GM23248 (cell line): Measurements from ENCODE around the gene SPPL3. TPM values are rescaled to one million over a fixed set of nuclear protein-coding genes. Genes with fewer than 3 reads are reported as not detected.
A peak's percentile ranks its signal among the peaks of the same experiment; 100 is the strongest.

Source experiments
- DNase-seq: peaks from one replicate; pipeline ENCODE4 v3.0.0-alpha.2; 2015
- H2AFZ ChIP-seq: fragments of 200-600 bp; sonication (generic); 2 replicates; pipeline ENCODE4 v1.6.1; 2016; ENCODE audit warnings: antibody characterized with exemption
- H3F3A ChIP-seq: fragments of 200-600 bp; sonication (generic); 2 replicates; pipeline ENCODE4 v1.6.1; 2016; ENCODE audit warnings: mild to moderate bottlenecking, antibody characterized with exemption, mixed run types; ENCODE audit not compliant: insufficient read depth
- H3K27ac ChIP-seq: fragments of 200-600 bp; sonication (generic); 2 replicates; pipeline ENCODE4 v1.5.1; 2016; ENCODE audit warnings: mild to moderate bottlenecking
- H3K27me3 ChIP-seq: fragments of 200-600 bp; sonication (generic); replicated peaks from 2 replicates; pipeline ENCODE4 v1.6.1; 2016; ENCODE audit warnings: mild to moderate bottlenecking; ENCODE audit not compliant: insufficient read depth
- H3K36me3 ChIP-seq: fragments of 200-600 bp; sonication (generic); 2 replicates; pipeline ENCODE4 v1.6.1; 2016; ENCODE audit warnings: low read depth, mild to moderate bottlenecking
- H3K4me1 ChIP-seq: fragments of 200-600 bp; sonication (generic); 2 replicates; pipeline ENCODE4 v1.6.1; 2016; ENCODE audit warnings: mild to moderate bottlenecking; ENCODE audit not compliant: insufficient read depth
- H3K4me2 ChIP-seq: fragments of 200-600 bp; sonication (generic); one replicate; pipeline ENCODE4 v1.6.1; 2016; ENCODE audit warnings: mild to moderate bottlenecking; ENCODE audit not compliant: unreplicated experiment
- H3K4me3 ChIP-seq: fragments of 200-600 bp; sonication (generic); 2 replicates; pipeline ENCODE4 v1.5.1; 2016; ENCODE audit warnings: mild to moderate bottlenecking
- H3K79me2 ChIP-seq: fragments of 200-600 bp; sonication (generic); 2 replicates; pipeline ENCODE4 v1.6.1; 2016; ENCODE audit warnings: mild to moderate bottlenecking; ENCODE audit not compliant: insufficient read depth
- H3K9ac ChIP-seq: fragments of 200-600 bp; sonication (generic); 2 replicates; pipeline ENCODE4 v1.6.1; 2016; ENCODE audit warnings: mild to moderate bottlenecking
- H3K9me2 ChIP-seq: fragments of 200-600 bp; sonication (generic); 2 replicates; pipeline ENCODE4 v1.6.1; 2016; ENCODE audit warnings: mixed run types, mild to moderate bottlenecking, moderate library complexity; ENCODE audit not compliant: insufficient read depth
- H3K9me3 ChIP-seq: fragments of 200-600 bp; sonication (generic); one replicate; pipeline ENCODE4 v1.6.1; 2017; ENCODE audit warnings: low read depth
- H4K20me1 ChIP-seq: fragments of 200-600 bp; sonication (generic); 2 replicates; pipeline ENCODE4 v1.6.0; 2016; ENCODE audit not compliant: insufficient read depth
- EZH2 ChIP-seq: fragments of 200-600 bp; sonication (generic); IDR thresholded peaks from 2 replicates; pipeline ENCODE4 v1.6.1; 2018; ENCODE audit warnings: antibody characterized with exemption, mild to moderate bottlenecking; ENCODE audit not compliant: insufficient read depth, poor library complexity, severe bottlenecking
- EZH2phosphoT487 ChIP-seq: fragments of 200-600 bp; sonication (generic); IDR thresholded peaks from 2 replicates; pipeline ENCODE4 v1.6.1; 2018; ENCODE audit warnings: antibody characterized with exemption, moderate library complexity, mild to moderate bottlenecking, low read depth; ENCODE audit not compliant: insufficient read depth
- WGBS, 2 experiments: methylation state at CpG; one replicate each; pipeline ENCODE4 v1.1.6; 2015 to 2017; ENCODE audit warnings: low lambda C conversion rate in 2 of 2, low coverage in 1 of 2; ENCODE audit errors: missing lambda C conversion rate in 2 of 2; 5-methylcytosine and 5-hydroxymethylcytosine counted together
- in situ Hi-C: fragments of 300-500 bp; cut with MboI; formaldehyde crosslinking; loops from 2 replicates; pipeline ENCODE4 v1.15.0; 2020
- polyA plus RNA-seq: library from polyadenylated mRNA; unstranded; fragments of >200 nt; fragmentation: Nextera tagmentation; extraction: Ambion mirVana; gene quantifications from 2 replicates; pipeline ENCODE4 v1.2.1, GENCODE V29; 2016
- total RNA-seq: library from RNA; depleted of rRNA; stranded (reverse); fragments of >200 nt; shearing (Covaris generic); gene quantifications from 2 replicates; pipeline ENCODE4 v1.2.3, GENCODE V29; 2014

Gene SPPL3
- total and polyA plus RNA-seq, 2 experiments from 2014 or later = 8.1 to 24.8 TPM

- TF ChIP-seq EZH2 (no peak), EZH2phosphoT487 (no peak)
- WGBS, 2 experiments = 87 to 97% methylated on average over 3 of the region's 3 CpGs
Observed at GRCh38 chr12:120787889-120788288, 116.3 kb downstream of the SPPL3 start.

GRCh38 chr12:120784804-120785203 lies 119.4 kb downstream of the SPPL3 start:
- no peaks in the 10 kb centered on the region for H3K27me3 ChIP-seq
- H3K4me2 ChIP-seq = no peak overlapping the region
- no peaks in the 10 kb centered on the region for H4K20me1 ChIP-seq
- H3K4me1 ChIP-seq = peaks cover 13% of the 10 kb centered on the region
- H3K4me3 ChIP-seq = no peak overlapping the region
- TF ChIP-seq EZH2phosphoT487 = no peak
- in situ Hi-C loops = no loop called here
- 82 to 88% methylated on average over 3 of the region's 3 CpGs for WGBS, 2 experiments
- H3K36me3 ChIP-seq = peaks cover 16% of the 10 kb centered on the region; the same call in 1 of the 2 replicates
- H3K9ac ChIP-seq = no peak overlapping the region
- no peaks in the 10 kb centered on the region for H3K9me3 ChIP-seq
- no peaks in the 10 kb centered on the region for H3K79me2 ChIP-seq
- H3F3A ChIP-seq = peaks cover 25% of the 10 kb centered on the region
- H3K9me2 ChIP-seq = no peaks in the 10 kb centered on the region; the same call in 1 of the 2 replicates
- DNase-seq = no peak
- H2AFZ ChIP-seq = no peak overlapping the region
- no peak overlapping the region for H3K27ac ChIP-seq

More at GRCh38 chr12:120787889-120788288, 116.3 kb downstream of the SPPL3 start:
- Histone ChIP-seq H3K4me2 (no peak overlapping the region), H3F3A (peaks cover 12% of the 10 kb centered on the region), H3K79me2 (no peaks in the 10 kb centered on the region), H3K9ac (no peak overlapping the region), H3K4me1 (peaks cover 7% of the 10 kb centered on the region), H4K20me1 (no peaks in the 10 kb centered on the region; the same call in 1 of the 2 replicates), H3K36me3 (0 out of 2 replicates have a peak, but pooled peaks cover 6% of the 10 kb centered on the region), H3K9me3 (no peaks in the 10 kb centered on the region), H3K4me3 (no peak overlapping the region), H3K9me2 (no peaks in the 10 kb centered on the region; the same call in 1 of the 2 replicates), H3K27ac (no peak overlapping the region), H3K27me3 (no peaks in the 10 kb centered on the region), H2AFZ (no peak overlapping the region)
- no peak for DNase-seq
- in situ Hi-C loops = no loop called here

GRCh38 chr12:120783197-120783596 lies 121.0 kb downstream of the SPPL3 start:
- peaks cover 25% of the 10 kb centered on the region for H3F3A ChIP-seq
- TF ChIP-seq EZH2phosphoT487 (no peak), EZH2 (no peak)
- H2AFZ ChIP-seq = no peak overlapping the region
- no peak overlapping the region for H3K9ac ChIP-seq
- peaks cover 10% of the 10 kb centered on the region; the same call in 1 of the 2 replicates for H3K36me3 ChIP-seq
- peak overlapping the region; percentile 33 for H3K4me2 ChIP-seq
- no peaks in the 10 kb centered on the region for H3K9me3 ChIP-seq
- DNase-seq = peak; percentile 69
- no peak overlapping the region for H3K27ac ChIP-seq
- no peaks in the 10 kb centered on the region for H3K79me2 ChIP-seq
- peaks cover 13% of the 10 kb centered on the region for H3K4me1 ChIP-seq
- no peak overlapping the region for H3K4me3 ChIP-seq
- in situ Hi-C loops = no loop called here
- WGBS, 2 experiments = 56% methylated on average over 6 of the region's 6 CpGs
- no peaks in the 10 kb centered on the region for H4K20me1 ChIP-seq
- H3K27me3 ChIP-seq = no peaks in the 10 kb centered on the region
- no peaks in the 10 kb centered on the region; the same call in 1 of the 2 replicates for H3K9me2 ChIP-seq

- in situ Hi-C loops = no loop called here
- H3K27ac ChIP-seq = no peak overlapping the region
- no peaks in the 10 kb centered on the region for H3F3A ChIP-seq
- no peaks in the 10 kb centered on the region for H3K9me2 ChIP-seq
- no peaks in the 10 kb centered on the region for H3K27me3 ChIP-seq
- no peak overlapping the region for H3K4me3 ChIP-seq
- H3K4me2 ChIP-seq = no peak overlapping the region
- H3K4me1 ChIP-seq = no peaks in the 10 kb centered on the region
- no peaks in the 10 kb centered on the region for H3K79me2 ChIP-seq
- H3K36me3 ChIP-seq = peaks cover 3% of the 10 kb centered on the region; the same call in 1 of the 2 replicates
- TF ChIP-seq EZH2 (no peak), EZH2phosphoT487 (no peak)
- no peak overlapping the region for H3K9ac ChIP-seq
- H2AFZ ChIP-seq = no peak overlapping the region
- peaks cover 4% of the 10 kb centered on the region; the same call in 1 of the 2 replicates for H4K20me1 ChIP-seq
- 91 to 96% methylated on average over 7 of the region's 7 CpGs for WGBS, 2 experiments
- no peaks in the 10 kb centered on the region for H3K9me3 ChIP-seq
- DNase-seq = no peak
Observed at GRCh38 chr12:120775862-120776552, 128.2 kb downstream of the SPPL3 start.
